ENCODE results near the gene ADCY2. TPM values are rescaled to one million over a fixed set of nuclear protein-coding genes. Genes with fewer than 3 reads are reported as not detected.
A peak's percentile ranks its signal among the peaks of the same experiment; 100 is the strongest.

The ADCY2 gene
- total RNA-seq, 1 experiment from 2014 or later = 0.04 TPM

DNA sequence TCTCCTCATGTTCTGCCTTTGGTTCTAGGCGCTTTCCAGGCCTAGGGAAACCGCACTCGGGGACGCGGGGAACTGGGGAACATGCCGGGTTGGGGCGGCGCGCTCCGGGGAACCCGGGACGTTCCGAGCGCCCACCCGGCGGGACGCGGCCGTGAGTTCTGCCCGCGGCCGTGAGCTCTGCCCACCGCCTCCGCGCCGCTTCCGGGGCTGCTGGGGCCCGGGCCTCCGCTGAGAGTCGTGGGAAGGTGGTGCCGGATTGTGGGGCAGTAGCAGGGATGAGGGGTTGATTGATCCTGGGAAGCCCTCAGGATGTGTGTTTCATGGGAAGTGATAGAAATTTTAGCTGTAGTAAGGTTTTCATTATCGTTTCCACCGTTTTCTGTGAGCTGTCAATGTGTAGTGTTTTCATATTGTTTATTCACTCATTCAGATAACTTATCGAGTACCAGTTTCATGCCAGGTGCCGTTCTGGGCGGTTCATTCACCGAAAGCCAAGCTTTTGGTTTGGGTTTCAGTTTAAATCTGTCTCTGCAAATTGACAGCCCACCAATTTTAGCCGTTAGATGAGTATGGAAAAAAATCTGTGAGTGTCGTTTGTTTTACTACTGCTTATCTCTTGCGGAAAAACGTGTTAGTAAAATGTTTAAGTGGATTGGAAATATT is 473.7 kb downstream of the ADCY2 start:
- DNase-seq (ENCODE audit: low spot score) = no peak

GRCh38 chr5:7871653-7872052 is 475.7 kb downstream of the ADCY2 start:
- DNase-seq (ENCODE audit: low spot score) = no peak

DNA sequence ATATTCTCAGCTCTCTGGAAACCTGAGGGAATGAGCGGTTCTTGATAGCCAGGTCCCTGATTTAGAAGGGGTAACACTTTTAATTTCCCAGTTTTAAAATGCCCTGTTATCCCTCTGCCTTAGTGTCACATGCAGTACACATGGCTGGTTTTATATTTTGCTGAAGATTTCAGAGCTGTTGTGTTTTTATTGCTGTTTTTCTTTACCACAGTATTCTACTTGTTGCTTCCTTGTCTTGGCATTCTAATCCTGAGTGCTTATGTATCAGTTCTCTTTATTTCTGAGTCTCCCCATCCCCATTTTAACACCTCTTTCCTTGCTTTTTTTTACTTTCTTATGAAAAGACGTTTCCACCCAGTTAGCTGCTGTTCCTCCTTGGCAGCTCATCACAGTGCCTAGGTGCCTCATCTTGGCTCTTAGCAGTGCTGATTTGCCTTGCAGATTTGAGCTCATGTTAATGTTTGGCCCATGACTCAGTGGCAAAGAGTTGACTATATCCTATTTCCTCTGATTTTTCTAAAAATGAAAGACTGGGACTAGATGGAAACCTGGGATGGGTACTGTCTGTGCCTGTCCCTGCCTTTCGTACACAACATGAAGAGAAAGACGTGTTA is 476.7 kb downstream of the ADCY2 start:
- DNase-seq (ENCODE audit: low spot score) = no peak

DNA sequence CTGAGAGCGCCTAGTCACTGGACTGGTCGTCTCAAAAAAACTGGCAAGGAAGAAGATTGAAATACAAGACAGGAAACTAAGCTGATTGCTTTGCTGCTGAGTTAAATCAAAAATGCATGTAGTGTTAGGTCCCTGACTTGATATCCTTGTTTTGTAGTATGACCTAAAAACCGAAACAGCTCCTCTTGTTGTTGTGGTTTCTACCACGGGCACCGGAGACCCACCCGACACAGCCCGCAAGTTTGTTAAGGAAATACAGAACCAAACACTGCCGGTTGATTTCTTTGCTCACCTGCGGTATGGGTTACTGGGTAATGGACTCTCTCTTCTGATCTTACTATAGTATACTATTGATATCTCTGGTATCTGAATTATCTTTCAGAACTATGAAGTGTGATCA is 477.3 kb downstream of the ADCY2 start:
- no peak for DNase-seq (ENCODE audit: low spot score)

DNA sequence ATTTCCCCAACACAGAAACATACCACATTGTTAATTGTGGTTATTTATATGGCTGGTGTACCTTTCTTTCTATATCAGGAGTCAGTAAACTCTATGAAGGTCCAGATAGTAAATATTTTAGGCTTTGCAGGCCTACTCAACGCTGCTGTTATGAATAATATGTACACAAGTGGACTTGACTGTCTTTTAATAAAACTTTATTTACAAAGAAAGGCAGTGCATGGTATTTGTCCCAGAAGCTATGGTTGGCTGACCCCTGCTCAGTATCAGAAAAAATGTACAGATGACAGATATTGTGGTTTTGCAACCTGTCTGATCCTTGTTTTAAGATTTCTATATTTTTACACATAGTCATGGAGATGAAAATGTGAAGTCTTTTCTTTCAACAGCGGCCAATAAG is 478.7 kb downstream of the ADCY2 start:
- no peak for DNase-seq (ENCODE audit: low spot score)

- DNase-seq (ENCODE audit: low spot score) = no peak
Measured at GRCh38 chr5:7875151-7875550, 479.2 kb downstream of the ADCY2 start.

GRCh38 chr5:7876867-7877266 is 480.9 kb downstream of the ADCY2 start:
- peak; percentile 40 for DNase-seq (ENCODE audit: low spot score)

DNA sequence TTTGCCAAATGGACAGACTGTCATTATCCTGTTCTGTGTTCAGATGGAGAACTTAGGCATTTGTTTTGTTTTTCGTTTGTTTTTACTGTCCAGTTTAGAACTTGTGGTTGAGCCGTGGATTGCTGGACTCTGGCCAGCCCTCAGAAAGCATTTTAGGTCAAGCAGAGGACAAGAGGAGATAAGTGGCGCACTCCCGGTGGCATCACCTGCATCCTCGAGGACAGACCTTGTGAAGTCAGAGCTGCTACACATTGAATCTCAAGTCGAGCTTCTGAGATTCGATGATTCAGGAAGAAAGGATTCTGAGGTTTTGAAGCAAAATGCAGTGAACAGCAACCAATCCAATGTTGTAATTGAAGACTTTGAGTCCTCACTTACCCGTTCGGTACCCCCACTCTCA is 481.9 kb downstream of the ADCY2 start:
- DNase-seq (ENCODE audit: low spot score) = no peak

GRCh38 chr5:7878381-7878873 is 482.5 kb downstream of the ADCY2 start:
- DNase-seq (ENCODE audit: low spot score) = no peak
